ENCODE data around the gene NUDT19.
"Not testable (repeated sequence)": the region's sequence is repeated elsewhere in the genome, so short reads cannot be mapped to it uniquely, and the experiment has no call there.

The NUDT19 gene

DNA sequence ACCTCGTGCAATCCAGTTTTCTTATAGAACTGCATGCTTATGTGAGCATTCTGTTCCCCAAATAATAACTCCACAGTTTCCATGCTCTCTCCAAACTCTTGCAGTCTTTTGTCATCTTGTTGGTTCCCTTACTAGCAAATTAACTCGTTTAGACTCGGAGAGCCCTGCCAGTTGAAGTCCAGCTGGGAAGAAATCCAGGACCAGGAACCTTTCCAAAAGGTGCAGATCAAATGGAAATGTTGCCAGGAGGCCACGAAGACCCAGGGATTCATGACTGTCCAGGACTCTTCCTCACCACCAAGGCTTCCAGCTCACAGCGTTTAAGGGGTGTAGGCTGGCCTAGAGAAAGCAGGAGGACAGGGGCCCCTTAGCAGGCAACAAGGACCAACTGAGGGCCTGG is 25.9 kb downstream of the NUDT19 start:
- DNase-seq = no peak

DNA sequence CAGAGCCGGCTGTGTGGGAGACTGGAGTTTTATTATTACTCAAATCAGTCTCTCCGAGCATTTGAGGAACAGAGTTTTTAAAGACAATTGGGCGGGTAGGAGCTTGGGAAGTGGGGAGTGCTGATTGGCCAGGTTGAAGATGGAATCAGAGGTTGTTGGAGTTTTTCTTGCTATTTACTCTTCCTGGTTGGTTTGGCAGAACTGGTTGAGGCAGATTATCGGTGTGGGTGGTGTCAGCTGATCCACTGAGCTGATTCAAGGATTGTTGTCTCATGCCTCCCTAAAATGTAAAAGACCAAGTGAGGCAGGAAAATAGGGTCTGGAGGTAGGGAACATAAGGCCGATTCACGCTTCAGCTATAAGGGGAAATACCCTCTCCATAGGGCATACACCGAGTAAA is 26.7 kb downstream of the NUDT19 start:
- DNase-seq = no peak

DNA sequence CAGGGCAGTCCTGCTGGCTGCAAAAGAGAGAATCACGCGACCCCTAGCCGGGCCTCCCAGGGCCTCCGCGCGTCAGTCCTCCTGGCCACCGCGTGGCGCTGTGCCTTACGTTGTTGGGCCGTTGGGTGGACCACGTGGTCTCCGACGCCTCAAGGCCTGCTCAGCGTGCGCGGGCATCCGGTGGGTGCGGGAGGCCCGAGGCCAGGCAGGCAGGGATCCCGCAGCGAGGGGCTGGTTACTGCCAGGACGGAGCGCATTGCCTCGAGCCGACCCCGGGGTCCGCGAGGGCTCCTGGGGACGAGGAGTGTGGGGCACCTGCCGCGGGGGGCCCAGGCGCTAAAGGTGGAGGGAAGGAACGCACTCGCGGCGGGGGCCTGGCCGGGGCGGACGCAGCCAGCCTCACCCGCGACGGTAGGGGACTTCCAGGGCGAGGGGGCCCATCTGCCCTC is 28.0 kb downstream of the NUDT19 start, which contains the start of gene TDRD12:
Gene TDRD12, plus strand, starts transcription at position 157 of the 449 bp plus-strand sequence. CDS start 306 bp downstream, outside the sequence.
- DNase-seq = no peak

DNA sequence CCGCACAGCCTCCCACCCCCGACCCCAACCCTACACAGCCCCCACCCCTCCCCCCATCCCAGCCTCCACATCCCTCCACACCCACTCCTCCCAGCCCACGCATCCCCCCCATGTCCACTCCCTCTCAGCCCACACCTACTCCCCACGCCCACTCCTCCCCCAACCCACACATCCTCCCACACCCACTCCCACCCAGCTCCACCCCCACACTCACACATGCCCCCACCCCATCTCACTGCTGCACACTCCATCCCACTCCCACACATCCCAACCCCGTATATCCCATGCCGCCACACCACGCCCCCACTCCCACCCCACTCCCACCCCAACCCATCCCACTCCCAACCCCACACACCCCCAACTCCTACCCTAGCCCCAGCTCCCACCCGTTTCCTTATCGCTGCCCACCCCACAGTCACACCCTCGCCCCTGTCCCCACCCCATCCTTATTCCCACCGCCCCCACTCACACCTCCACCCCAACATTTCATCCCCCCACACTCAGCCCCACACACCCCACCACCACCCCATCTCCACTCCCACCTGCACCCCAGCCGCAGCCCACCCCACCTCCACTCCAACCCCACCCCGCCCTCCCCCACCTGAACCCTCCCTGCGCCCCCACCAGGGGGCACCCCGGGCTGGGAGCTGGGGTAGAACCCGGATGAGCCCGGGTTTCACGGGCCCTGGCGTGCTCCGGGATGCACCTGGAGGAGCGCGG is 28.8 kb downstream of the NUDT19 start:
- no peak for DNase-seq

DNA sequence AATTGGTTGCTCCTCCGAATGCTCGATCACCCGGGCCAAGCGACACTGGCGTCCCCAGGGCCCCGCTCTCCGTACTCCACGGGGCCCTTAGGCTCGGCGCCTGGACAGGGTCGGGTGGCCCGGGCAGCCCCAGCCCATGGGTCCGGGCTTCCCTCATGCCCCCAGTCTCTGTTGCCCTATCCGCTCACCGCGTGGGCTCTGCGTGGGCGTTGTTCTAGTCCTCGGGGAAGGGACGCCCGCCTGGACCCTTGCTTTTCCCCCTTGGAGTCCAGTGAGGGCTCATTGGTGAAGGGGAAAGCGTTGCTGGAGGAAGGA is 29.3 kb downstream of the NUDT19 start:
- no peak for DNase-seq

DNA sequence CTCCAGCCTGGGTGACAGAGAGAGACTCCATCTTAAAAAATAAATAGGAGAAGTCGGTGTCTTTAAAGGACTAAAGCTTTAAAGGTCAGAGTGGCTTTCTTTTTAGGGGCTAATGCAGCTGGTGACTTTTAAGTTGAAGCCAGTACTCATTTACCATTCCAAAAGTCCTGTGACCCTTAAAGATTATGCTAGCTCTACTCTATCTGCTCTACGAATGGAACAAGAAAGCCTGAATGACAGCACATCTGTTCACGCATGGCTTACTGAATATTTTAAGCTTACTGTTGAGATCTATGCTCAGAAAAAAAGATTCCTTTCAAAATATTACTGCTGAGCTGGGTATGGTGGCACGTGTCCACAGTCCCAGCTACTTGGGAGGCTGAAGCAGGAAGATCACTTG is 44.3 kb downstream of the NUDT19 start:
- DNase-seq = no peak

DNA sequence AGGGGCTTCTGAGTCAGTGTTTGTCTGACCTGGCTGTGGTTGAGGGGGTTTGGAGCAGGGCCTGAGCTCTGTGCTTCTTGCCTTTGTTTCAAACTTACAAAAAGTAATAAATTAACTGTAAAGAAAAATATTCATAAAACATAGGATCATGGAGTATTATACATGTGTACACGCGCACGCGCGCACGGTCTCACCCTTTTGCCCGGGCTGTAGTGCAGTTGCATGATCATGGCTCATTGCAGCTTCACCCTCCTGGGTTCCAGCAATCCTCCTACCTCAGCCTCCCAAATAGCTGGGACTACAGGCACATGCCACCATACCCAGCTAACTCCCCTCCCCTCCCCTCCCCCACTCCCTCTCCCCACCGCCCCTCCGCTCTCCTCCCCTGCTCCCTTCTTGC is 51.4 kb downstream of the NUDT19 start:
- DNase-seq = no peak

DNA sequence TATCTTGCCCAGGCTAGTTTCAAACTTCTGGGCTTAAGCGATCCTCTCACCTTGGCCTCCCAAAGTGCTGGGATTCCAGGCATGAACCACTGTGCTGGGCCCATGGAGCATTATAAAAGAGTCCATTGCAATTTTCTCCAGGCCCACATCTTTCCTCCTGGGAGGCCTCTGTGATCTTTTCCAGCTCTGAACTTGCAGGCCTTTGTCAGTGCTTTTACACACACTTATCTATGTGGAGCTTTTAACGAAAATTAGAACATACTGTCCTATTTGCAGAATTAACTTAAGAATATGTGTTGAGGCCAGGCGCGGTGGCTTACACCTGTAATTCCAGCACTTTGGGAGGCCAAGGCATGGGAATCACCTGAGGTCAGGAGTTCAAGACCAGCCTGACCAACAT is 51.8 kb downstream of the NUDT19 start:
- DNase-seq = no peak

DNA sequence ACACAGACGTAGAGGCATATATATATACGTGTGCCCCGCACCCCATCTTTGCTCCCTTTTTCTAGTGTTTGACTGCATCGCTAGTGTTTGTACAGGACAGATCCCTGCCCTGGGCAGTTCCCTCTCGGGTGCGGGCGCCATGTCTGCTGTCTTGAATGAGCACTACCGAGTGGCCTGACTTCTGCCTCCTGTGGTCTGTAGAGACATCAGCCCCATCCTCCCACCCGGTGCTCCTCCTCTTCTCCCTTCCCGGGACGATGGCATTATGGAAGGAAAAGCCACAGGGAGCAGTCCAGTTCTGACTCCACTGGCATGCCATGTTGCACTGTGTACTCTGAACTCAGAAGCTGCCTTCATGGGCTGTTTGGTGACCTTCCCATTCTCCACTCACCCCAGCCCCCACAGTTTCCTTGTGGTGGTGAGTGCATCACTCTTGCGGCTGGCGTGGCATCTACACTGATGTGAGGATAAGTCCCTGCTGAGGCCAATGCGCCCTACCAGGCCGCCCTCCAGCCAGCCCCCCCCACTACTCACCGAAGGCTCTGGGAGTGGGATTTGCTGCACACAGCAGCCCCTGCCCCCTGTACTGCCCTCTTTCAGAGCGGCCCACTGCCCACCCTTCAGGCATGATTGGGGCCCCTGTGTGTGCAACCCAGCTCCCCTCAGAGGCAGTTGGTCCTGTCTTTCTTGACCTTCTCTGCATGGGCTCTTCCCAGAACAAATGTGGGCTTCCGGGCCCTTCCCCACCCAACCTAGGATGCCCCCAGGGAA is 53.1 kb downstream of the NUDT19 start:
- no peak for DNase-seq

DNA sequence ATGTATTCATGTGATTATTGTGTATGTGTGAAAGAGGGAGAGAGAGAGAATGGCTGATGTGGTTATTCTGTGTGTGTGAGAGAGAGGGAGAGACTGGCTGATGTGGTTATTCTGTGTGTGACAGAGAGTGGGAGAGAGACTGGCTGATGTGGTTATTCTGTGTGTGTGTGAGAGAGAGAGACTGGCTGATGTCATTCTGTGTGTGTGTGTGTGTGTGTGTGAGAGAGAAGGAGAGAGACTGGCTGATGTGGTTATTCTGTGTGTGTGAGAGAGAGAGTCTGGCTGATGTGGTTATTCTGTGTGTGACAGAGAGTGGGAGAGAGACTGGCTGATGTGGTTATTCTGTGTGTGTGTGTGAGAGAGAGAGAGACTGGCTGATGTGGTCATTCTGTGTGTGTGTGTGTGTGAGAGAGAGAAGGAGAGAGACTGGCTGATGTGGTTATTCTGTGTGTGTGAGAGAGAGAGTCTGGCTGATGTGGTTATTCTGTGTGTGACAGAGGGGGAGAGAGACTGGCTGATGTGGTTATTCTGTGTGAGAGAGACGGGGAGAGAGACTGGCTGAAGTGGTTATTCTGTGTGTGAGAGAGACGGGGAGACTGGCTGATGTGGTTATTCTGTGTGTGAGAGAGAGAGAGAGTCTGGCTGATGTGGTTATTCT is 54.1 kb downstream of the NUDT19 start:
- DNase-seq = not testable (repeated sequence)

DNA sequence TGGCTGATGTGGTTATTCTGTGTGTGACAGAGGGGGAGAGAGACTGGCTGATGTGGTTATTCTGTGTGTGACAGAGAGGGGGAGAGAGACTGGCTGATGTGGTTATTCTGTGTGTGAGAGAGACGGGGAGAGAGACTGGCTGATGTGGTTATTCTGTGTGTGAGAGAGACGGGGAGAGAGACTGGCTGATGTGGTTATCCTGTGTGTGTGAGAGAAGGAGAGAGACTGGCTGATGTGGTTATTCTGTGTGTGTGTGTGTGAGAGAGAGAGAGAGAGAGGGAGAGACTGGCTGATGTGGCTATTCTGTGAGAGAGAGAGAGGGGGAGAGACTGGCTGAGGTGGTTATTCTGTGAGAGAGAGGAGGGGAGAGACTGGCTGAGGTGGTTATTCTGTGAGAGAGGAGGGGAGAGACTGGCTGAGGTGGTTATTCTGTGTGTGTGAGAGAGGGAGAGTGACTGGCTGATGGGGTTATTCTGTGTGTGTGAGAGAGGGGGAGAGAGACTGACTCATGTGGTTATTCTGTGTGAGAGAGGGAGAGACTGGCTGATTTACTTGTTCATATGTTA is 55.1 kb downstream of the NUDT19 start:
- DNase-seq = not testable (repeated sequence)

DNA sequence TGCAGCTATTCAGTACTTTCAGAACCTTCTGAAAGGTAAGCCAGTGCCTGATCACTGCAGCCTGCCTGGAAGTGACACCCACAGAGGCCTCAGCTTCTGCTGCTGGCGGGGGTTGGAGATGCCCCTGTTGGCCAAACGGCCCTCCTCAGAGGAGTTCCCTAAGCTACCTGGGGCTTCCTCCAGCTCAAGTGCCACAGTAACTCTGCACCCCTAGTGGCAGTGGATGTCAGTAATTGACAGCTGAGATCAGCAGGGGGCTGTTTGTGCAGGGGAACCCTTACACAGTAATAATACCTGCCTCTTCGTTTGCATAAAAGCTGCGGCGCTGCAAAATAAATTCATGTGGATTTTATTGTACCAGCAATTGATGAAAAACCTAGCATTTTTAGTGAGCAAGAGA is 56.9 kb downstream of the NUDT19 start:
- no peak for DNase-seq

DNA sequence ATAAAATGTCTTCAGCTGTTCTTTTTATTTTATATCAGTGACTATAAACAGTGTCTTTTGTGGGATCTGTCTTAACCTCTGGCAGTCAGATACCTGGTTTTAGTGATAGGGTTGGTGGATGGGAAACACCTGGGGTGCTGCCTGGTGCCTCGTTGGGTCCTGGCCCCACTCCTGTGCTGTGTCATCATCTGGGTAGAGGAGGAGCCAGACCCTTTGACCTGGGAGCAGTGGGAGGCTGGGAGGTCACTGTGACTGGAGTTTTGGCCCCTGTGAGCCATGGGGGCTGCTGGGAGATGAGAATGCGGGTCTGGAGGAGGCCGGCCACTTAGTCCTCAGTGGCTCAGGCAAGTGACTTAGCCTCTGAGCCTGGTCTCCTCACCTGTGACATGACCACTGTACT is 57.3 kb downstream of the NUDT19 start:
- DNase-seq = no peak

DNA sequence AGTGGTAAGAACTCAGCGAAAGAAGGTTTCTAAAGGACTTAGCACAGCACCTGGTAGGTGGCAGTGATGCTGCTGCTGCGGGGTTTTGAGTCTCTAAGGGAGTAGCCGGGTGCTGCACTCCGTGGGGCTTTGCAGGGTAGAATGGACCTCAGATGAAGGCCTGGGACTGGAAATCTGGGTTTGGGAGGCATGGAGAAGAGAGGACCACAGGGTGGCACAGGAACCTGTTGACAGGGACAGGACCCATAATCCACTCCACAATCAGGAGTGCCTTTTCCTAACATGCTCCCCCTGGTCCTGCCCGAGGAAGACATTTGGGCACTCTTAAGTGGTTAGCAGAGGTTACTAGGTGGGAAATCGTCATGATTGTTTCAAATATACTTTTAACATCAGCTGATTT is 57.7 kb downstream of the NUDT19 start:
- no peak for DNase-seq

DNA sequence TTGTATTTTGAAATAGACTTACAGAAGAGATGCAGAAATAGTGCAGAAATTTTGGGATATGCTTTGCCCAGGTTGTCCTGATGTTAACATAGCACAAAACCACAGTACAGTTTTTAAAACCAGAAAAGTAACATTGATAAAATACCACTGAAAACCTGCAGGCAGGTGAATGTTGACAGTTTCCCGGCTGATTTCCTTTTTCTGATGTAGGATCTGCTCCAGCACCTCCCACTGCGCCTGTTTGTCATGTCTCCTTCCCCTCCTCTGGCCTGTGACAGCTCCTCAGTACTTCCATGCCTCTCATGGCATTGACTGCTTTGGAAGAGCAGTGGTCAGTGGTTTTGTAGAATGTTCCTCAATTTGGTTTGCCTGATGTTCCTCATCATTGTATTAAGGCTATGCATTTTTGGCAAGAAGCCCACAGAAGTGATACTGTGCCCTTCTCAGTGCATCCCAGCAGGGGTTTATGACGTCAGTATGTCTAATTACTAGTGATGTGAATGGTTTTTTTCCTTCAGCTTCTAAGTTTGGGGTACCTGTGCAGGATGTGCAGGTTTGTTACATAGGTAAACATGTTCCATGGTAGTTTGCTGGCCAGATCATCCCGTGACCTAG is 58.9 kb downstream of the NUDT19 start:
- no peak for DNase-seq

DNA sequence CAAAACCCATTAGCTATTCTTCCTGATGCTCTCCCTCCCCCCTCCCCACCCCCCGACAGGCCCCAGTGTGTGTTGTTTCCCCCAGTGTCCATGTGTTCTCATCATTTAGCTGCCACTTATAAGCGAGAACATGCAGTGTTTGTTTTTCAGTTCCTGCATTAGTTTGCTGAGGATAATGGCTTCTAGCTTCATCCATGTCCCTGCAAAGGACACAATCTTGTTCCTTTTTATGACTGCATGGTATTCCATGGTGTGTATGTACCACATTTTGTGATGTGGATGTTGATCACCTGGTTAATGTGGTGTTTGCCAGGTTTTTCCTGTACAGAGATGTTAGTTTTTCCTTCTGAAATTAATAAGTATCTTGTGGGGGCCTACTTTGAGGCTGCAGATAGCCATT is 59.4 kb downstream of the NUDT19 start:
- no peak for DNase-seq

DNA sequence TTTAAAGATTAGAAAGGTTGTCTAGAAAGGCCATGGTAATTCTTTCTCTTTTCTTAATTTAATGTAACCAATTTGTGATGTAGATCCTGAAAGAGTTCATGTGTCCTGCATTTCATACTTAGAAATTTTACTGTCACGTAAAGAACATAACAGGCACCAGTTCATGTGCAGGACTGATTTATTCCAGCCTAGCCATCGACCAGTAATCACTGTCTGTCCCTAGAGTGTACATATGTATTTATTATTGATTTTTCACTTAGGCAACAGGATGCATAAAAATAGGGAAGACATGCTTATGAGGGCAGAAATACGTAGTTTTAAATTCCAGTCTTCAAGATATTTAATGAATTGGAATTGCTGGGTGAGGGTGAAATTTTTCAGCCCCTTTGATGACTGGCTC is 65.6 kb downstream of the NUDT19 start:
- DNase-seq = no peak

All from NCI-H1048 (cell line).